Measurements from ENCODE around the gene VPS18. TPM values are rescaled to one million over a fixed set of nuclear protein-coding genes. Genes with fewer than 3 reads are reported as not detected.

Gene VPS18
- total and polyA plus RNA-seq, 2 donors (not counting 1 experiment from before 2014, with no cell fraction given) = 15.5 to 36.7 TPM

- H4K20me1 ChIP-seq (ENCODE audit: control insufficient read depth, extremely low read depth, insufficient read depth, low read length) = no peaks in the 10 kb centered on the region
- TF ChIP-seq EZH2 (IDR thresholded peaks at IDR 0.05; ENCODE audit: low read length, missing control alignments) (no peak), CTCF (conservative IDR thresholded peaks at IDR 0.05 in 1 of 2, IDR thresholded peaks at IDR 0.05 in 1 of 2; ENCODE audit: low read depth in 1 of 2, low read length in 2 of 2) (no peak)
- no peak overlapping the region for H3K27ac ChIP-seq (ENCODE audit: insufficient read depth, low read length)
- H3K4me1 ChIP-seq (ENCODE audit: control insufficient read depth, extremely low read depth, insufficient read depth, low read length) = no peaks in the 10 kb centered on the region
- no peaks in the 10 kb centered on the region for H3K79me2 ChIP-seq (ENCODE audit: control insufficient read depth, insufficient read depth, low read length)
- no peaks in the 10 kb centered on the region for H3K27me3 ChIP-seq (ENCODE audit: control insufficient read depth, insufficient read depth, low read length)
- H3K4me2 ChIP-seq (ENCODE audit: extremely low read depth, insufficient read depth, low read length) = no peak overlapping the region
- no peak overlapping the region for H3K9ac ChIP-seq (ENCODE audit: insufficient read depth, low read length)
- no peak overlapping the region for H3K4me3 ChIP-seq (replicated peaks in 1 of 4; ENCODE audit: control extremely low read depth in 1 of 4, insufficient read depth in 1 of 4, low read depth in 3 of 4, low read length in 4 of 4)
- no peaks in the 10 kb centered on the region for H3K9me3 ChIP-seq (ENCODE audit: control insufficient read depth, insufficient read depth, low read depth, low read length)
- no peak for DNase-seq (ENCODE audit: low read depth in 2 of 2)
- no peak overlapping the region for H2AFZ ChIP-seq (ENCODE audit: low read length)
- no peaks in the 10 kb centered on the region for H3K36me3 ChIP-seq (ENCODE audit: control insufficient read depth, insufficient read depth, low read length)
These were observed 18.2 kb downstream of the VPS18 start for GRCh38 chr15:40912478-40912877.

- Histone ChIP-seq H3K9me3 (ENCODE audit: control insufficient read depth, insufficient read depth, low read depth, low read length) (no peaks in the 10 kb centered on the region), H3K27ac (ENCODE audit: insufficient read depth, low read length) (no peak overlapping the region), H3K36me3 (ENCODE audit: control insufficient read depth, insufficient read depth, low read length) (no peaks in the 10 kb centered on the region), H3K79me2 (ENCODE audit: control insufficient read depth, insufficient read depth, low read length) (no peaks in the 10 kb centered on the region), H3K4me3 (replicated peaks in 1 of 4; ENCODE audit: control extremely low read depth in 1 of 4, insufficient read depth in 1 of 4, low read depth in 3 of 4, low read length in 4 of 4) (no peak overlapping the region), H2AFZ (ENCODE audit: low read length) (no peak overlapping the region), H3K4me2 (ENCODE audit: extremely low read depth, insufficient read depth, low read length) (no peak overlapping the region), H3K4me1 (ENCODE audit: control insufficient read depth, extremely low read depth, insufficient read depth, low read length) (no peaks in the 10 kb centered on the region), H3K9ac (ENCODE audit: insufficient read depth, low read length) (no peak overlapping the region), H4K20me1 (ENCODE audit: control insufficient read depth, extremely low read depth, insufficient read depth, low read length) (no peaks in the 10 kb centered on the region), H3K27me3 (ENCODE audit: control insufficient read depth, insufficient read depth, low read length) (no peaks in the 10 kb centered on the region)
- DNase-seq (ENCODE audit: low read depth in 2 of 2) = no peak
- TF ChIP-seq EZH2 (IDR thresholded peaks at IDR 0.05; ENCODE audit: low read length, missing control alignments) (no peak), CTCF (conservative IDR thresholded peaks at IDR 0.05 in 1 of 2, IDR thresholded peaks at IDR 0.05 in 1 of 2; ENCODE audit: low read depth in 1 of 2, low read length in 2 of 2) (no peak)
These were observed 19.8 kb downstream of the VPS18 start for GRCh38 chr15:40914013-40914412.

- Histone ChIP-seq H2AFZ (ENCODE audit: low read length) (no peak overlapping the region), H3K36me3 (ENCODE audit: control insufficient read depth, insufficient read depth, low read length) (no peaks in the 10 kb centered on the region), H3K9ac (ENCODE audit: insufficient read depth, low read length) (no peak overlapping the region), H3K27me3 (ENCODE audit: control insufficient read depth, insufficient read depth, low read length) (no peaks in the 10 kb centered on the region), H3K4me1 (ENCODE audit: control insufficient read depth, extremely low read depth, insufficient read depth, low read length) (no peaks in the 10 kb centered on the region), H3K9me3 (ENCODE audit: control insufficient read depth, insufficient read depth, low read depth, low read length) (no peaks in the 10 kb centered on the region), H3K4me3 (replicated peaks in 1 of 4; ENCODE audit: control extremely low read depth in 1 of 4, insufficient read depth in 1 of 4, low read depth in 3 of 4, low read length in 4 of 4) (no peak overlapping the region), H3K27ac (ENCODE audit: insufficient read depth, low read length) (no peak overlapping the region), H4K20me1 (ENCODE audit: control insufficient read depth, extremely low read depth, insufficient read depth, low read length) (no peaks in the 10 kb centered on the region), H3K4me2 (ENCODE audit: extremely low read depth, insufficient read depth, low read length) (no peak overlapping the region), H3K79me2 (ENCODE audit: control insufficient read depth, insufficient read depth, low read length) (no peaks in the 10 kb centered on the region)
- TF ChIP-seq CTCF (conservative IDR thresholded peaks at IDR 0.05 in 1 of 2, IDR thresholded peaks at IDR 0.05 in 1 of 2; ENCODE audit: low read depth in 1 of 2, low read length in 2 of 2) (no peak), EZH2 (IDR thresholded peaks at IDR 0.05; ENCODE audit: low read length, missing control alignments) (no peak)
- DNase-seq (ENCODE audit: low read depth in 2 of 2) = no peak
These were observed 20.2 kb downstream of the VPS18 start for GRCh38 chr15:40914486-40914885.
